Gastrocnemius medialis (tissue), 4 donors: ENCODE measurements around the gene BNIP5.

ENCODE experiments used
- CTCF ChIP-seq, 5 experiments: fragments of 450-650 bp in 3 of 5; fragments of 200-600 bp in 2 of 5; sonication (generic) in 2 of 5; IDR thresholded peaks in 4 of 5; conservative IDR thresholded peaks in 1 of 5; 1 replicate in 4 of 5; 2 replicates in 1 of 5; pipeline ENCODE4 v1.5.1; 2016 to 2019; ENCODE audit warnings: antibody characterized with exemption in 5 of 5, mild to moderate bottlenecking in 3 of 5, moderate library complexity in 3 of 5
- POLR2A ChIP-seq, 2 donors: fragments of 450-650 bp; IDR thresholded peaks; one replicate each; pipeline ENCODE4 v1.6.1; 2017; ENCODE audit warnings: antibody characterized with exemption in 2 of 2, mild to moderate bottlenecking in 2 of 2, moderate library complexity in 2 of 2

- TF ChIP-seq CTCF (IDR thresholded peaks at IDR 0.05 in 4 of 5, conservative IDR thresholded peaks at IDR 0.05 in 1 of 5) (no peak), POLR2A (IDR thresholded peaks at IDR 0.05) (no peak)
These were observed 10.9 kb upstream of the BNIP5 start for GRCh38 chr6:36347621-36348020.
